K562 (cell line): ENCODE data around the gene CLDND2. TPM values are rescaled to one million over a fixed set of nuclear protein-coding genes. Genes with fewer than 3 reads are reported as not detected.
A peak's percentile ranks its signal among the peaks of the same experiment; 100 is the strongest.

ENCODE experiments used
- CBX3 ChIP-seq, 2 experiments: IDR thresholded peaks; 1 replicate in 1 of 2; 2 replicates in 1 of 2; pipeline ENCODE4 v1.6.1; 2012; ENCODE audit warnings: inconsistent platforms in 2 of 2, low read length in 2 of 2, borderline replicate concordance in 1 of 2, control low read depth in 1 of 2
- FOXA1 ChIP-seq: fragments of 450-650 bp; IDR thresholded peaks from 2 replicates; pipeline ENCODE4 v1.6.1; 2016; ENCODE audit warnings: mild to moderate bottlenecking, borderline replicate concordance
- ID3 ChIP-seq, 2 experiments: fragments of 250-450 bp in 1 of 2; fragments of 450-650 bp in 1 of 2; sonication (Bioruptor Pico) in 1 of 2; IDR thresholded peaks; 2 replicates each; pipeline versions ENCODE4 v1.6.1 to v1.8.0; 2016 to 2021; ENCODE audit warnings: mild to moderate bottlenecking in 2 of 2, moderate library complexity in 2 of 2, missing compliant biosample characterization in 1 of 2, missing genetic modification characterization in 1 of 2
- MECOM ChIP-seq: fragments of 250-450 bp; sonication (Bioruptor Pico); IDR thresholded peaks from 2 replicates; pipeline ENCODE4 v1.8.0; 2022; ENCODE audit warnings: inconsistent platforms
- MED1 ChIP-seq: sonication (generic); formaldehyde crosslinking; IDR thresholded peaks from 2 replicates; pipeline ENCODE4 v1.8.1; 2023; ENCODE audit warnings: missing genetic modification reagents, borderline replicate concordance
- NCOA4 ChIP-seq: fragments of 450-650 bp; IDR thresholded peaks from 2 replicates; pipeline ENCODE4 v1.6.1; 2018; ENCODE audit warnings: mild to moderate bottlenecking; ENCODE audit not compliant: partially characterized antibody
- PCBP2 ChIP-seq: fragments of 200-400 bp; formaldehyde crosslinking; IDR thresholded peaks from 2 replicates; pipeline ENCODE4 v1.6.1; 2018; ENCODE audit warnings: low read length, low read depth, mild to moderate bottlenecking, moderate library complexity; ENCODE audit not compliant: poor library complexity, severe bottlenecking
- PHB ChIP-seq: fragments of 250-450 bp; sonication (Bioruptor Pico); IDR thresholded peaks from 2 replicates; pipeline ENCODE4 v1.5.0; 2021
- PML ChIP-seq: IDR thresholded peaks from 2 replicates; pipeline ENCODE4 v1.6.1; 2012; ENCODE audit warnings: low read length, inconsistent platforms
- RBBP5 ChIP-seq: fragments of 200-600 bp; sonication (generic); IDR thresholded peaks from 2 replicates; pipeline ENCODE4 v1.6.1; 2012; ENCODE audit warnings: borderline replicate concordance, mild to moderate bottlenecking, low read length, control low read depth, inconsistent platforms; ENCODE audit not compliant: insufficient read depth, poor library complexity, severe bottlenecking
- RBM34 ChIP-seq: fragments of 200-400 bp; formaldehyde crosslinking; IDR thresholded peaks from 2 replicates; pipeline ENCODE4 v1.6.1; 2018; ENCODE audit warnings: low read length, borderline replicate concordance; ENCODE audit not compliant: insufficient read depth
- RFX7 ChIP-seq: fragments of 250-450 bp; sonication (Bioruptor Pico); IDR thresholded peaks from 2 replicates; pipeline ENCODE4 v1.5.1; 2021; ENCODE audit warnings: mild to moderate bottlenecking
- SP2 ChIP-seq: IDR thresholded peaks from 2 replicates; pipeline ENCODE4 v1.6.1; 2011; ENCODE audit warnings: mild to moderate bottlenecking, low read depth, low read length, moderate library complexity; ENCODE audit not compliant: poor library complexity, severe bottlenecking; ENCODE audit errors: extremely low read depth
- SRSF1 ChIP-seq: fragments of 200-400 bp; formaldehyde crosslinking; IDR thresholded peaks from 2 replicates; pipeline ENCODE4 v1.6.1; 2017; ENCODE audit warnings: mild to moderate bottlenecking, low read depth, low read length, moderate library complexity
- SRSF7 ChIP-seq: fragments of 200-400 bp; formaldehyde crosslinking; optimal IDR thresholded peaks from 2 replicates; pipeline ENCODE3; 2017; ENCODE audit warnings: mild to moderate bottlenecking, low read depth, low read length
- STAG1 ChIP-seq: sonication (generic); formaldehyde crosslinking; IDR thresholded peaks from 2 replicates; pipeline ENCODE4 v1.5.0; 2020; ENCODE audit warnings: missing genetic modification reagents, borderline replicate concordance
- TCF7 ChIP-seq: sonication (generic); IDR thresholded peaks from 2 replicates; pipeline ENCODE4 v1.6.1; 2016; ENCODE audit warnings: antibody characterized with exemption, borderline replicate concordance
- VEZF1 ChIP-seq: fragments of 200-800 bp; sonication (Bioruptor generic); IDR thresholded peaks from 2 replicates; pipeline ENCODE4 v1.6.1; 2017; ENCODE audit warnings: missing genetic modification characterization, missing compliant biosample characterization
- YY1 ChIP-seq, 3 experiments: IDR thresholded peaks; 2 replicates each; pipeline ENCODE4 v1.6.1; 2011; ENCODE audit warnings: low read length in 2 of 3, mild to moderate bottlenecking in 2 of 3, moderate library complexity in 2 of 3, borderline replicate concordance in 1 of 3, control low read depth in 1 of 3, low read depth in 1 of 3; ENCODE audit not compliant: insufficient read depth in 3 of 3, insufficient replicate concordance in 2 of 3, control insufficient read depth in 1 of 3, insufficient read length in 1 of 3; ENCODE audit errors: extremely low read depth in 1 of 3
- ZNF449 ChIP-seq: fragments of 250-450 bp; sonication (Bioruptor Pico); IDR thresholded peaks from 2 replicates; pipeline ENCODE4 v1.8.0; 2022; ENCODE audit warnings: moderate library complexity, mild to moderate bottlenecking, inconsistent platforms
- ZNF695 ChIP-seq: fragments of 450-650 bp; formaldehyde crosslinking; IDR thresholded peaks from 2 replicates; pipeline ENCODE4 v1.4.0; 2020; ENCODE audit warnings: mild to moderate bottlenecking, moderate library complexity
- ZNF75A ChIP-seq: fragments of 450-650 bp; formaldehyde crosslinking; IDR thresholded peaks from 2 replicates; pipeline ENCODE4 v1.4.0; 2020; ENCODE audit warnings: mild to moderate bottlenecking
- ZNF76 ChIP-seq: fragments of 250-450 bp; sonication (Bioruptor Pico); IDR thresholded peaks from 2 replicates; pipeline ENCODE4 v1.4.0; 2020; ENCODE audit warnings: mild to moderate bottlenecking, moderate library complexity, borderline replicate concordance
- polyA plus RNA-seq, 8 experiments: library from polyadenylated mRNA; depleted of rRNA in 4 of 8; stranded (reverse) in 5 of 8; unstranded in 3 of 8; fragments of >200 nt; fragmentation: Nextera tagmentation in 2 of 8; fragmentation: Illumina TruSeq in 1 of 8; extraction: Ambion mirVana in 2 of 8; extraction: Trizol in 1 of 8; gene quantifications; 2 replicates each; pipeline versions ENCODE4 v1.2.1 to v1.2.3, GENCODE V29; 2011 to 2014; ENCODE audit warnings: inconsistent platforms in 1 of 8, missing spikeins in 1 of 8
- total RNA-seq, 7 experiments: library from RNA; depleted of rRNA in 6 of 7; stranded (reverse); fragments of >200 nt in 6 of 7; fragmentation: Illumina TruSeq in 2 of 7; extraction: Trizol in 2 of 7; gene quantifications; 2 replicates each; pipeline versions ENCODE4 v1.2.1 to v1.2.3, GENCODE V29; 2011 to 2021; ENCODE audit warnings: low replicate concordance in 1 of 7

The CLDND2 gene
- total and polyA plus RNA-seq, 9 of the 15 experiments (the other 6 are each of a cell fraction or from before 2014, with no cell fraction given), result 0.45 to 4.0 (median 1.2) TPM; not detected in 3

- TF ChIP-seq SP2 (peak; percentile 49), FOXA1 (no peak), CBX3 (IDR thresholded peaks at IDR 0.05; ENCODE audit: borderline replicate concordance in 1 of 2, low read length in 2 of 2) (no peak), ZNF75A (CRISPR knock-in tag) (no peak), ZNF695 (CRISPR knock-in tag) (no peak), ZNF449 (no peak), MED1 (CRISPR knock-in tag) (no peak), PCBP2 (no peak), STAG1 (CRISPR knock-in tag) (no peak), RFX7 (CRISPR knock-in tag) (no peak), MECOM (no peak), SRSF1 (no peak), PML (peak; percentile 77; the same call in 1 of the 2 replicates), YY1 (IDR thresholded peaks at IDR 0.05; ENCODE audit: borderline replicate concordance in 1 of 3, control insufficient read depth in 1 of 3, extremely low read depth in 1 of 3, insufficient read depth in 3 of 3, insufficient read length in 1 of 3, insufficient replicate concordance in 2 of 3, low read depth in 1 of 3, low read length in 2 of 3) (peak in 1 of 3 experiments; percentile 53), TCF7 (no peak), ID3 (CRISPR knock-in tag; IDR thresholded peaks at IDR 0.05) (no peak), ID3 (tag; IDR thresholded peaks at IDR 0.05) (no peak), RBBP5 (peak; percentile 48), ZNF76 (no peak), NCOA4 (peak; percentile 14), PHB (no peak), VEZF1 (CRISPR knock-in tag) (peak; percentile 95), RBM34 (no peak), SRSF7 (no peak)
These were observed 2.2 kb downstream of the CLDND2 start (continued) for GRCh38 chr19:51366389-51367254.
